ENCODE data around the gene GPRIN3. TPM values are rescaled to one million over a fixed set of nuclear protein-coding genes. Genes with fewer than 3 reads are reported as not detected.
"Not testable (repeated sequence)": the region's sequence is repeated elsewhere in the genome, so short reads cannot be mapped to it uniquely, and the experiment has no call there.

GPRIN3 gene
- total RNA-seq, 1 donor from 2014 or later: 0.40 TPM

- no peak for DNase-seq (ENCODE audit: low read depth in 2 of 2)
Observed at GRCh38 chr4:89216866-89217265, 90.7 kb downstream of the GPRIN3 start.

DNA sequence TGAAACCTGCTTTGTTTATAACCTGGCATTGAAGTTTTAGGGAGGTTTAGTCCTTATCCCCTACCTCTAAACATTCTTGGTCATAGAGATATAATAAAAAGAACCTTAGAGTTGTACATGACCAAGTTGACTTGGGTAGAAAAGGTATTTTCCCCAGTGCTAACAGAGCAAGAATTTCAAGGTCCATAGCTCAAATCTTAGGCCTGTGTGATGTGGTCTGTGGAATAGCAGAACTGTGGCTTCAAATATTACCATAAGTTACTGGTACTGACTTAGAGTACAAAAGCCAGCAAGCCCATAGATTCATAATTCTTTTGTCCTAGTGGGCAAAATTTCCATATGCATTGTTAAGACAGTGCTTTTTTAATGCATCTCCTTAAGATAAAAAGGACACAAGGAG is 91.2 kb downstream of the GPRIN3 start:
- no peak for DNase-seq (ENCODE audit: low read depth in 2 of 2)

GRCh38 chr4:89215736-89216135 is 91.9 kb downstream of the GPRIN3 start:
- no peak for DNase-seq (ENCODE audit: low read depth in 2 of 2)

- no peak for DNase-seq (ENCODE audit: low read depth in 2 of 2)
Observed at GRCh38 chr4:89214308-89214707, 93.3 kb downstream of the GPRIN3 start.

DNA sequence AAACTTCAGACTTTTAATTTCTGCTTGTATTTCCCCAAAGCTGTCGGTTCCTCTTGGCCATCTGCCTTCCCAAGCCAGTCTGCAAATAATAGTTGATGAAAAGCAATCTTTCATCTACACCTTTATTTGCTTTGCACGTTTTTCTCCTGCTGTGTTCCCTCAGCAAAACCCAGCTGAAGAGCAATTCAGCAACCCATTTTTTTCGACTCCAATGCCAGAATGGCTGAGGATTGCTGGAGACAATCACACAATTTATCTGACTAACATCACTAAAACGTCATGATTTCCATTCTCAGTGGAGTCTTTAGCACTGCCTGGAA is 94.3 kb downstream of the GPRIN3 start:
- no peak for DNase-seq (ENCODE audit: low read depth in 2 of 2)

GRCh38 chr4:89212666-89213381 is 94.8 kb downstream of the GPRIN3 start:
- no peak for DNase-seq (ENCODE audit: low read depth in 2 of 2)

DNA sequence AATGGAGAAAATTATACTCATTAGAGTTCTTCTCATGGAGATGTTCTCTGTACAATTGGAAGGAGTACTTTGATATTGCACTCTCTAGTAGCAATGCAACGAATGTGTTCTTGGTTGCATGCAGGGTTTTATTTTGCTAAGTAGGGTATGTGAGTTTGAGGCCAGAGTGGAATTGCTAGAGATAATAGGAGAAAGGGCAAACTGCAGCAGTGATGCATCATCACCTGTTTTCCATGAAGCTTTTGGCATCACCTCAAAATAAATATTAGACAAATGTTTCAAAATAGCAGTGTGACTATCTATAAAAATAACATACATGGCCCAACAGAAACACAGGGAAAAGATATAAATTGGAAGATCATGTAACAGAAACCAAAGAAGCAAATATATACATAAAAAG is 103.0 kb downstream of the GPRIN3 start:
- peak in 1 of 2 donors; percentile 88 for DNase-seq (ENCODE audit: low read depth in 2 of 2)

DNA sequence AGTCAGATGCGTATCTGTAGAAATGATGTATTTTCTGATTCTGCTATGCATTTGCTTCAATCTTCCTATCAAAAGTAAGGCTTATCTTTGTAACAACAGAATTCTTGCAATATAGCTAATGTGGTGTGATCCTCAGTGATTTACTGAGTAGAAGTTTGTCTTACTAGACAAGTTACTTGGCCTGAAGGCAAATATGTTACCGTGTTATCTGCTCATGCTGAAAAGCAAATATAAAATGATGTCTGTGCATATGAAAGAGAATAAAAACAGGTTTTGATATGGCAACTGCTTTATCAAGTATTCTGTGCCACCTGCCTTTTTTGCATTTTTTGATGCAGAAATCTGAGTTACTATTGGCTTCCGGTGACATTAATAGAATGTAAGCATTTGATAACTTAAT is 103.7 kb downstream of the GPRIN3 start:
- DNase-seq (ENCODE audit: low read depth in 2 of 2): no peak

DNA sequence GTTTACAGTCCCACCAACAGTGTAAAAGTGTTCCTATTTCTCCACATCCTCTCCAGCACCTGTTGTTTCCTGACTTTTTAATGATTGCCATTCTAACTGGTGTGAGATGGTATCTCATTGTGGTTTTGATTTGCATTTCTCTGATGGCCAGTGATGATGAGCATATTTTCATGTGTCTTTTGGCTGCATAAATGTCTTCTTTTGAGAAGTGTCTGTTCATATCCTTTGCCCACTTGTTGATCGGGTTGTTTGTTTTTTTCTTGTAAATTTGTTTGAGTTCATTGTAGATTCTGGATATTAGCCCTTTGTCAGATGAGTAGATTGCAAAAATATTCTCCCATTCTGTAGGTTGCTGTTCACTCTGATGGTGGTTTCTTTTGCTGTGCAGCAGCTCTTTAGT is 108.2 kb downstream of the GPRIN3 start:
- not testable (repeated sequence) for DNase-seq (ENCODE audit: low read depth in 2 of 2)

DNA sequence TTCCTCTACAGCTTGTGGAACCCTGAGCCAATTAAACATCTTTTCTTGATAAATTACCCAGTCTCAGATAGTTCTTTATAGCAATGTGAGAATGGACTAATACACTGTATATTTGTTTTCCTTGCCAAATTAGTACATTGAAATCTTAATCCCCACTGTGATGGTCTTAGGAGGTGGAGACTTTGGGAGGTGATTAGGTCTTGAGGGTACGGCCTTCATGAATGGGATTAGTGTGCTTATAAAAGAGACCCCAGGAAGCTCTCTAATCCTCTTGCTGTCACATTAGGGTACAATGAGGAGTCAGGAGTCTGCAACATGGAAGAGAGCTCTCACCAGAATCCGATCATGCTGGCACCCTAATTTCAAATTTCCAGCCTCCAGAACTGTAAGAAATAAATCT is 109.7 kb downstream of the GPRIN3 start:
- no peak for DNase-seq (ENCODE audit: low read depth in 2 of 2)

DNA sequence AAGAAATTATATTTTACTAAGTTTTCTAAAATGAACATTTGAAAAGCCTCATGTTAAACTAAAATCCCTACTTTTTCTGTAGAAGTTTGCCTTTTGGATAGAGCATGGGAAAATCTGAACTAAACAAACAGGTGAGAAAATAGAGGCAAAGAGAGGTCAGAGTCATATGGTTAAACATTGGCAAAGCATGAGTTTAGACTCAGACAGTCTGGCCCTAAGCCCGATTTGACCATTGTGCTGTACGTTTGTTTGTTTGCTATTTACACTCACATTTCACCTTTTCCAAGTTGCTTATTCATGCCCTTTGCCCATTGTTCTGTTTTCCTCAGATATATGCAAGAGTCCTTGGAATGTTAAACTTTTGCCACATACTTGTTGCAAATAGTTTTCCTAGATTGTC is 110.9 kb downstream of the GPRIN3 start:
- peak in 1 of 2 donors; percentile 63 for DNase-seq (ENCODE audit: low read depth in 2 of 2)

GRCh38 chr4:89196056-89196674 is 111.4 kb downstream of the GPRIN3 start:
- no peak for DNase-seq (ENCODE audit: low read depth in 2 of 2)

DNA sequence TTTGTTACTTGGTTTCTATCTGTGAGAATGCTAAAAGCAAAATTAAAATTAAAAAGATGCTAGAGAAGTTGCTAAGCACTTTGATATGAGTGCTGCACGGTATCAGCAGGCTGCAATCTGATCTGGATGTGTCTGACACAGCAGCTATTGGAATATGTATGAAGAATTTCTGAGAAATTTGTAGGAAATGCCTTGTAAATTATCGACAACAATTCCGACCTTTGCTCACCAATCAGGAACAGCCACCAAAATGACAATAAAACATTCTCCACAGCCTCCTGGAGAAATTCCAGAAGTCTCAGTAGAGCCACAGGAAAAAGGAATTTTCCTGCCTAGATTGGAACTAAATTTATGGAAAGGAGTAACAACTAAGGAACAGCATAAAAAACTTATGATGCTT is 113.8 kb downstream of the GPRIN3 start:
- DNase-seq (ENCODE audit: low read depth in 2 of 2): no peak

Other genes starting within 250 kb of the GPRIN3 start
- 3.1 and 4.8 TPM in 2 replicates for gene TIGD2, start 196.3 kb downstream of the GPRIN3 start, total RNA-seq